NCI-H748 treated with DMSO at 0.1 percent for 48 hours (cell line): ENCODE results near the gene ETS2.

Source experiments
- DNase-seq: peaks from one replicate; lab custom pipeline; 2025; lab: John Stamatoyannopoulos, UW

Gene ETS2

DNA sequence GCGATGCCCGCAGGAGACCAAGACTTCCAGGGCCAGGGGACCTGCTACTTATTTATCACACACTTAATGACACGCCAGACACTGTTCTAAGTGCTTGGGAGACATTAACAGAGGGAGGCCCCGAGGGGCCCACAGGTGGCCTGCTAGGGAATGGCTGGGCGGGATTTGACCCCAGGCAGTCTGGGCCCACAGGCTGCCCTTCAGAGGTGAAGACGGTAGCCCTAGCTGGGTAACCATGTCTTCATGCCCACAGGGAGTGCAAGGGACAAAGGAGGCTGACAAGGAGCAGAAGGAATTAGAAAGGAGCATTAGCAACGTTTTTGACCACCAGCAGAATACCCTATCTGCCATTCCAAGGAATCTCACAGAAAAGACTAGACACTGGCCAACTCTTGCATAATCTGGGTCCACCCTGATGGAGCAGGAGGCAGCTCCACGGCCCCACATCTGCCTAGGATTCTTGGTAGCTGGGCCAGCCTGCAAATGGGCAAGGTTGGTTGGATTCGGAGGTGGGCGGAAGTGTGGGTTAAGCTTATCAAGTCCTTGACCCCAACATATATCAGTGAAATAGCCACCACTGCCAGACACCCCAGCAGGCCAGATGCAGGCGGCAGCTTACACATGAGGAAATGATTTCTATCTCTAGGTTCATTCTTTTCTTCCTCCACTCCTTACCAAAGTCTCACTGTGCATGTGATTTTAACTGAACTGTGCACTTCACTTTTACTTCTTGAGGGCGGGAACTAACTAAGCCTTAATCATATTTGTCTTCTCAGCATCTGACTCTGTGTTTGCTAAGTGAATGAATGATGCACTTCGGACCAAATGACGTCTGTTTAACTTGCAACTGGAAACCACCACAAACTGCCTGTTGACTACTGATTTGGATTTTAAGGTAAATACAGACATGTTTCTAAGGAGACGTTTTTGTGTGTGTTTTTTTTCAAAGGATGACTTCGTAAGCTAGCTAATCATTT, 3.4 kb upstream of the ETS2 start:
- no peak for DNase-seq

DNA sequence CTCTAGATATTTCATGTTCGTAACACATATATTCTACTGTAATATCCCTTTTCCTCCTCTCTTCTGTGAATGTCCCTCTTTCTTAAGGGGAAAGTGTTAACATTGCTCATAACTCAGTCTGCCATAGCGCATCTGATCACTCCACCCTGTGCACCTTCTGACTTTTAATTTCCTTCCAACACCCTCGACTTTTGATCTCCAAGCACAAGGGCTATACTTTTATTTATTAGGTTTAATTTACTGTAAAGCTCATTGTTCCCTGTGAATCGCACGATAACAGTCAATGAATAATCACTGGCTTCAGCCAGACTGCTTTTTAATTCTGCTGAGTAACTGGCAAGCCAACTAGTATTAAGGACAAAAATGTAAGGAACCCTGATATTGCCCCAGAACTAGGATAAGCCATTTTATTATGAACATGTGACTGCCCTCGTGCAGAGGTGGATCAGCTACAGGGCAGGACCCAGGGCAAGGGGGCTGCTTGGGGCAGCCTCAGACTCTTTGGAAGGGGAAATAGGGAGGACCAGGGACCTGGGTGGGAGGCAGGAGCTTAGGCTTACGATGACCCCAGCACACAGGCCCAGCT, 2.6 kb upstream of the ETS2 start:
- DNase-seq = no peak

DNA sequence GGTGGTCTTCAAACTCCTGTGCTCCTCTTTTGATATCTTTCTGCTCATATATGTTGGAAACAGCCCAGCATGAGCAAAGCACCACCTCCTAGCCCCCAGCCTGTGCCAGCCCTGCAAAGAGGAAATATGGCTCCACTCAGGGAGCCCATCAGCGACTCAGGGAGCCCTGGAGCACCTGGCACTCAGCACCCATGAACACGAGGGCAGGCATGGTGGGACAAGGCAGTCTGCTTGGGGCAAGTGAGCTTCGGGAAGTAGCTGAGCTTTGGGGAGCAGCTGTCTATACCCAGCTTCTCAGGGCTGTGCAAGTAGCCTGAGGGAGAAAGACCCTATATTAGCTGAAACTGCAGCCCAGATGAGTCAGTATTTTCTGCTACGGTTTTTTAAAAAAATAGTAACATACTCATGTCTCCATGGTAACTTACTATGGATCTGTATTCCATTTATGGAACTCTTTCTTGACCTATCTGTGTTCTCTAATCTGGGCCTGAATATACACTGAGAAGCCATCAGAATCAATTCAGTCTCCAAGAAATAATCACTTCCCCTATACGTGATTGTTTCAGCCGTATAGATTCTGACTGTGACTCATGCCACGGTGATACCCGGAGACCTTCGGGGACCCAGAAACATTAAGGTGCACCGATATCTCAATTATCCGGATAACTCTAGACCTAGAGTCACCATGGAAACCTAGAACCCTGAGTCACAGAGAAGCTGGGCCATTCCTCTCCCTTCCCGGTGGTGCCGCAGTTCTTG, 1.5 kb upstream of the ETS2 start:
- DNase-seq = no peak

DNA sequence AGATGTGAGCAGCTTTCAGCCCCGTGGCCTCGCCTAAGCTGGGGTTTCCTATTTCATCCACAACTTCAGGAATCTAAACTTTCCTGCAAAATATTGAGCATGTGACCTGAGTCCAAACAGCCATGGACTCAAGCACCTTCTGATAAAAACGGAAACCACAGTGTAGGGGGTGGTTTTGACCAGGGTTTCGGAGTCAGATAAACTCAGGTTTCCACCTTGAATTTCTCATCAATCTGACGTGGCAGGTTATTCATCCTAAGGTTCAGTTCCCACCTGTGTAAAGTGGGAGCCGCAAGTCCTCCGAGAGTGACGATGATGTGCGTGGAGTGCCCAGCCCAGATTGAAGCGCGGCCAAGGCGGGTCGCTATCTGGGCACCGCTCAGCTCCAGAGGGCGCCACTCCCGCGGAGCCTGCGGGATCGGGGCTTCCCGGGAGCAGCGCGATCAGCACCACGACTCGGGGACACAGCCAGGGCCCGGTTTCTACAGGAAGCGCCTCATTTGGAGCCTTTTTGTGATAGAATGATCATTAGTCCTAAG, 871 bp upstream of the ETS2 start:
- DNase-seq = peak; percentile 29

DNA sequence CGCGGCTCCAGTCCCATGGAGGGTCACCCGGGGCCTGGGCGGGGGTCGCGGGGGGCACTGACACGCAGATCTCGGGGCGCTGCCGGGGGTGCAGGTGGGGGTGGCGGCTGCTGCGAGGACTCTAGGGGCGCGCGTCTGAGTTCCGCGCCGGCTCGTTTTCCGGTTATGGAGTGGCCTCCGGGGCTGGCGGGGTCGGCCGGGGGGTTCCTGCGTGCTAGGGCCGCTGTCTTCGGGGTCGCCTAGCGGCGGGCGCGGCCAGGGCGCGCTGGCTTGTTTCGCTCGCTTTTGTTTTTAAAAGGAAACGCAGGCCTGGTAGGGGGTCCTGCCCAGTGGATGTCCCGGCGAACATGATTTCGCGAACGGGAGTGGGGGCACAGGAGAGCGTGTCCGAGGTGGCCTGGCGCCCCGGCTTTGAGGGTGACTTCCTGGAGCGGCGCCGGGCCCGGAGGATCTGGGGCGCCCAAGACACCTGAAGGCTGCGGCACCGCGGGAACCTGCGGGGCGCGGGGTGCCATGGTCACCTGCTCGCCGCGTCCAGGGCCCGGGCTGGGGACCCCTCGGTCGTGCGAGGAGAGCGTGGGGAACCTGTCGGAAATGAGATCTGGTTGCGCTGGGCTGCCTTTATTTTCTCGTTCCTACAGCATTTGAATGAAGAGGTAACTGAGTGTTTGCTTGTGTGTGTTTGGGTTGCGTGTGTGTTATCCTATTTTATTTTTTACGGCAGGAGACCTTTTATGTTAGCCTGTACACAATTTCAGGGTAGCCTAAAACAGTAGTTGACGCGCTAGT, 618 bp downstream of the ETS2 start:
- no peak for DNase-seq

DNA sequence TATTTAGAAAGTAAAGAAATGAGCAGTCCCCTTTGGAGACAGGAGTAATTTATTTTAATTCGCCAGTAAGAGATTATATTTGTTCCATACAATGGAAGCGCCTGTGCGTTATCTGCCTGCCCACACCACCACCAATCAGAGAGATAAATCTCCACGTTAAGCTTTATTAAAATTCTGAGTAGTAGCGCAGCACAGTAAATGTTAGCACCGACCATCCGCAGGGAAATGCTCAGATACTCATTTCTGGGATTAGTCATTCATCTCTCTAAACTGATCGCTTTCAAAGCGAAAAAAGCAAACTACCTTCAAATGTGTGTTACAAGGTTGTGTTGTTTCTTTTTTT, 1.2 kb downstream of the ETS2 start:
- DNase-seq = no peak

DNA sequence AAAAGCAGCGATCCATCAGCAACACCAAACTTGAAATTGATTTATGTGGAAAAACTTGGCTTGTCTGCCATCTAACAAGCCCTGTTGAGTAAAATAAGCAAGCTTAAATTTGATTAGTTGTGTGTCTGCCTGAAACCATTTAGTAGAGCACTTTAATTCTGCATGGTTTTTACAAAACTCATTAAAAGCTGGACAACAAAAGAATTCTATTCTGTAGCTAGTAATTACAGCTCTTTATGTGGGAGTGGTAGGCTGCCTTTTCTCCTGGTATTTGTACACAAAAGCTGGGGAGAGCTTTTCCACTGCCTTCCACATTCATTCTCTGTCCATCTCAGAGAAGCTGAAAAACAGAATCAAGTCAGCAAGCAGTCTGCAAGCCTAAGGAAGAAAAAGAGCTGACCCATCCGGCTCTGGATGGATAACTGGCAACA, 1.7 kb downstream of the ETS2 start:
- DNase-seq = peak; percentile 86

DNA sequence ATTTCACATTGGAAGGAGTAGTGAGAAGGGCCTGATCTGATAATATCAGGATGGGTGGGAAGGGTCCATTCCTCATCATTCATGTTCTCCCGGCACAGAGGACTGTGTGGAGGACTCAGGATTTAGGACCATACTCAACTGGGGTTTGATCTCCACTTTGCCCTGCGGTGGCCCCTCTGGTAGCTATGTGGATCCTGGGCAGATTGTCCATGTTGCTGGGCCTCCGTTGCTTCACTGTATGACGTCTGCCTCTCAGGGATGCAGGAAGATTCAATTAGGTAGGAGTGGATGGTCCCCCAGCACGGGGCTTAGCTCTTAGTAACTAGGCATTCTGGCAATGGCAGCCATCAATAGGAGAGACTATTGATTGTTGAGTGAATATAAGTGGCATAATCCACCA, 2.3 kb downstream of the ETS2 start:
- DNase-seq = peak; percentile 45

DNA sequence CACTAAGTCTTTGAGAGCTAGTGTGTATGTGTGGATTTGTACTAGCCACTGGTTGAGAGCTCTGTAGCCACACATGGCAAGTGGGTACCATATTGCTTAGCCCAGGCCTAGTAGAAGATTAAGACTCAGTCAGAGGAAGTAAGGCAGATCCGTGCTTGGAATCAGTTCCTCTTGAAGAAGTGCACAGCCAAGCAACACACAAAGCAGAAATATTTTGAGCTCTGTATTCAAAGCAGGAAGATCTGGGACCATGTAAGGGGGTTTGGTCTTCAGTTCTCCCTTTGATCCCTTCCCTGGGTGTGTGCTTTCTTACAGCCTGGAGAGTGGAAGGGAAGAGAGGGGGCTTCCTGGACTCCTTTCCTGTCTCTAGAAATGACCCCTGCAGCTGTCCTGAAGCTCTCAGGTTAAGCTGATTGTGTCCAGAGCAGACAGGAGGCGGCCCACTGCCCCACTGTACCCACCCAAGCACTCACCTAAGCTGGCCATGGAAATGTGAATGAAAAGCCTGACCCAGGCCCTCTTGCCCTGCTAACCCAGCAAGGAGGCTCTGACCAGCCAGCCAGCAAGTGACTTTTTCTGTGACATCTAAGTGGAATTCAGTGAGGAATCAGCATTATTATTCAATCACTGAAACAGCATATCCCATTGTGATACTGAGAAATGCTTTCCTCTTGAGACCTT, 3.6 kb downstream of the ETS2 start:
- no peak for DNase-seq

DNA sequence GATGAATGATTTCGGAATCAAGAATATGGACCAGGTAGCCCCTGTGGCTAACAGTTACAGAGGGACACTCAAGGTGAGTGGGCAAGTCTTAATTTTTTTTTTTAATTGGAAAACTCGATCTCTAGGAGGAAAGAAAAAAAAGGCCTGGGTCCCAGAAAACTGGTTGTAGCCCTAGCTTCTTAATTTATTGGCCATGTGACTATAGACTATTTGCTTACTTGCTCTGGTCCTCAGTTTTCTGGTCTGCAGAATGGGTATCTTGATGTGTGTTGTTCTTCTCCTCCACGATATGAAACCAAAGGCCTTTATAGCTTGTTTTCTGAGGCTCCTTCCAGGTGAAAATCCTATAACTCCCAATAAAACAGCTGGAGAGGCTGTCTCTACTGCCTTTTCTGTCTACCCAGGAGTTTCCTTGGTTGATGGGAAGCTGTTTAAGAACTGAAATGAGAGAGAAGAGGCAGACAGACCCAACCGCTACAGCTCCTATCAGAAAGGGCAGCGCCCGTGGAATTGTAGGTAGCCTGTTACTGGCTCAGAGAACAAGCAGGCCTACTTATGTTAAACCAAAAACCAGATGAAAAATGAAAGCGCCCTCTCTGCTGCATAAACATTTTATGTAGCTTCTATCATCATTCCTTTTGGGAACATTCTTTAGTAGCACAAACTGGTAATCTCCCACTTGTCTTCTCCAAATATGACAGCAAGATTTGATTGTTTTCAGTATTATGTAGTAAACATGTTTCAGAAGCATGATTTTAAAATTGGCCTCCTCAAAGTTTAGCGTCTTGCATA, 4.5 kb downstream of the ETS2 start:
- no peak for DNase-seq

DNA sequence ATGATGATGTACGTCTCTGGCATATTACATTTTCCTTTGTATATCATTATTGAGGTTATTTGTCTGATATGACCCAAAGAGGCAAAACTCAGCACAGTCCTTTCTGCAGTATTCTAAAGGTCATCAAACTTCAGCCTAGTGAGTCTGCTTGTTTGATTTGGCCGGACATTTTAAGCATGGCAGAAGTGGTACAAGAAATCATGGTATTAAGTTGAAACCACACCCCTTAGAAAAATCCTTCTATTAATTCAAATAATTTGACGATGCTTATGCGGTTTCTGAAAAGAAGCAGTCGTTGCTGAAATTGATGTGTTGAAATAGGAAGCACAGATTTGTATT, 5.1 kb downstream of the ETS2 start:
- DNase-seq = no peak

DNA sequence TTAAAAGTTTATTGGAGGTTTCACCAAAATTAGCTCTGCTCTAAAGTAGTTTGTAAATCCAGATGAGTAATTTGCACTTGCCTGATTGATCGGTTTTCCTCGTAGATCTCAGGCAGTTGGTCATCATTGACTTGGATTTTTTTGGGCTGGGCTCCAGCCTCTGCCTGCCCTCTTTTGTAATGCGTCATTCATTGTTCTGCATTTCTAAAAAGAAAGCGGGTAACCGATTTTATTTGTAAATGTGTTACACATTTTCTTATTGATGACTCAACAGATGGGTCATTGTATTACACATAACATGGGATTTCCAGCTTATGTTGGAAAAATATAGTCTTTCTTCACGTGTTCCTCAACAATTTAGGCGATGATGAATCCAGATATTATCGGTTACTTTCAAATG, 5.5 kb downstream of the ETS2 start:
- no peak for DNase-seq

DNA sequence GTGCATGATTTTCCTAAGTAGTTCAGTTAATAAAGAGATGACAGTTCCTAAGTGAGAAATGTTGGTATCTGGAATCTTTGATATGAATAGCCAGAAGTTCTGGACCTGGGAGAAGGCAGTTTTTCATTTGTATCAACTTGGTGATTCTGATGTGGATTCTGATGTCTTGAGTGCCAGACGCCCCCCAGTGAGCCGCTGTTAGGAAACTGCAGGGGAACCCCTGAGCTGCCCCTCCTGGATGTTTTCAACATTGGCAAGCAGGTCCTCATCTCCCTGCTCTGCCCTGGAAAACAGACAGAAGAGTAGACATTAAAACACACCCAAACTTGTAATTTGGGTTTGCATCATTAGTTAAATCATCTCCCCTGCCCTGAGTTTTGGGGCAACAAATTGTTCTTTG, 7.4 kb downstream of the ETS2 start:
- DNase-seq = no peak

DNA sequence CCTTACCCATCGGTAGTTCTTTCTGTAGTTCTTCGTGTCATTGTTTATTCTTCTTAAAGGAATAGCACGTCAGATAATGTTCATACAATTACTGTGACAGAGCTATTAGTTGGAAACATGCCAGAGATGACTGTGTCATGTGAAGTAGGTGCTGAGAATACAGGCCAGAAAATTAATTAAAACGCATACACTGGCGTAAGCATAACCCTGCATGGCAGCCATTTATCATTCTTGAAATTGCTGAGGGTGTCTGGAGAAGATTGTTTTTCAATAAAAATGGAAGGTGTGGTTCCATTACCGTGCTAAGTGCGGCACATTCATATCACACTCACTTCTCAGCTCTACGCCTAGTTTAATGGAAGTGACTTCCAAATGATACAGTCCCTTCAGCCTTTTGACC, 7.8 kb downstream of the ETS2 start:
- no peak for DNase-seq

DNA sequence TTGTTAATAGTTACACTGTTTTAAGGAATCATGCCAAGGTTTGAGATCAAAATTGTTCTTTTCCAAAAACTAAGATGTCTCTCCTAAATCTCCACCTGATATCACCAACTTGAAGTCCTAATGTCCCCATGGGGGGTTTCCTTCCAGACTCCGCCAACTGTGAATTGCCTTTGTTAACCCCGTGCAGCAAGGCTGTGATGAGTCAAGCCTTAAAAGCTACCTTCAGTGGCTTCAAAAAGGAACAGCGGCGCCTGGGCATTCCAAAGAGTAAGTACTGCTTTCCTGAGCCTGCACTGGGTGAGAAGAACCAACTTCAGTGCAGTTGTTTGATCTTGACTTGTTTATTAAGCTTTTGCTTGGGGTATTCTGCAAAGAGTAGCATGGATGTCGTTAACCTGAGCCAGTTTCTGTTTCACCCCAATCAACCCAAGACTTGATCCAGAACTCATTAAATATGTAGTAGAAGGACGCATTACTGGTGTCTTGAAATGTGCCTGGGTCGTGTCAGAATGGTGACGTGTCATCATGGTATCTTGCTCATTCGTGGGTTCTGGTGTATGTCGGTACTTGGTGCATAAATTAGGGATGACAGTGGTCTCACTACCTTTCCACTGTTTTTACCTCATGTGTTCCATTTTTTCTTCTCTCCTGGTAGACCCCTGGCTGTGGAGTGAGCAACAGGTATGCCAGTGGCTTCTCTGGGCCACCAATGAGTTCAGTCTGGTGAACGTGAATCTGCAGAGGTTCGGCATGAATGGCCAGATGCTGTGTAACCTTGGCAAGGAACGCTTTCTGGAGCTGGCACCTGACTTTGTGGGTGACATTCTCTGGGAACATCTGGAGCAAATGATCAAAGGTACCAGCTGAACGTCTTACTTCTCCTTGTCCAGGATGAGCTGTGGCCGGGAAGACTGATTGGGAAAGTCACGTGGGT, 8.7 kb downstream of the ETS2 start:
- DNase-seq = no peak

DNA sequence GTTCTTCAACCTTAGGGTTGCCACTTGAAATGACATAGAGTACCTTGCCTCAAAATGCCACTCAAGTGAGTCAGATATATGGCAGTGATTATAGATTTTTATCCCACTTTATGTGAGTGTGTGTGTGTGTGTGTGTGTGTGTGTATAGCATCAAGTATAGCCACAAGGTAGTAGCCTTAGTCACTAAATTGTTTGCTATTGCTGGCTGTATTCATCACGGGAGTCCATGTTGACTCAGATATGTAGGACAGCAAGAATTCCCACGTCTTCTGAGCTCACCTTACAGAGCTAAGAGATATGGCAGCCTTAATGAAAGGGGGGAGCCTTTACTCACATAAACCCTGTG, 9.3 kb downstream of the ETS2 start:
- no peak for DNase-seq

DNA sequence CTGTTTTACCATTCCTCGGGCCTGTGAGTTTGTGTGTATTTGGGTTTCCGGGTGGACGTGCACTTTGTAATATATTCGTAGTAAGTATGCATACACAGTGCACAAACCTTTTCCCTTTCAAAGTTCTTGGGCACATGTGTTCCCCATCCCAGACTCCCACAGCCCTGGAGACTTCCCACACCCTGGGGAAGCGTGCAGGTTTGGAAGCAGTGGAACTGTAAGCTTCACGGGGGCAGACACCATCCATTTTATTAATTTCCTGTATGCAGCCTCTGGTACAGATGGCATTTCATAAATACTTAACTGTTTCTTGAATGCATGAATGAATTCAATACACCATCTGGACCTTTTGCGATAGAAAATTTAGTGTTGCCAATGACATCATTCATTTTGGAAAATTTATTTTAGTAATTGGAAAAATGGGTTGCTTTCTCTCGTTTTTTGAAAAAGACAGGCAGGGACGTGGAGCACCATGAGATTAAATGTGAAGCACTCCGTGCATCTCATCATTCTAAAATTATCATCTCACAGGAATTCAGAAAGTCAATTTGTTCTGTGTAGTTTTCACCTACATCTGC, 10.8 kb downstream of the ETS2 start:
- no peak for DNase-seq

DNA sequence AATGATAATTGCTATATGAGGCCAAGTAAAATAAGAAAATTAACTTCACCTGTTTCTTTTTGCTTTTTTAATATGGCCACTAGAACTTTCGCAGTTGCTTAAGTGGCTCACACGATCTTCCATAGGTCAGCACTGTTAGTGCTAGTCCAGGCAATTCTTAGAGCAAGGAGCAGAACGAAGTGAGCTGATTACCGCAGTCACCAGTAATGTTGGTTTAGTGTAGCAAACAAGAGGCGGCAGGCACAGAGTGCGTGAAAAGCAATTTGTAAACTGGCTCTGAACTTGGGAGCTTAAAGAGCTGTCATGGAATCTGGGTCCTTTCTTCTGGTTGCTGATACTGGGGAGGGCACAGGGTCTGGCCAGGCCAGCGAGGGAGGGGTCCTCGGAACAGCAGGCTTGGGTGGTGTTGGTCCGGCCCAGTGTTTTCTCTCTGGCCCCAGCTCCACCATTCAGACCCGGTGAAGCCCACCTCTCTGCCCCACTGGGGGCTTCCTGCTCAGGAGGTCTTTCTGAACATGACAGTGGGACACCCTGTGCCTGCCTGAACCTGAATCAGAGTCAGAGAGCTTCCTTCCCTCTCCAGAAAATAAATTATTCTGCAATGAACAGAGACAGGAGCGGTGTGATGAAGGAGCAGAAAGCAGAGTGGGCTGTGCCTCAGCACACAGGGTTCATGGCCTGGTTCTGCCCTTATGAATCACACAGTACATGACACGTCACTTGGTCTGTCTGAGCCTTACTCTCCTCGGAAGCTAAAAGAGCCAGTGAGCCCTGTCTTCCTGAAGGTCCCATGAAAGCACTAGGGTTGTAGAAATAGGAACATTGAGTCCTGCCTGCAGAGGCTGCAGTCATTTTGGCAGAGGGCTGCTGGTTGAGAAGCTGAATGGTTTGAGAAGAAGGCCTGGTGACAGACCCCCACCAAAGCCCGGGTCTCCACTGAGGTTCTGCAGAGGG, 11.9 kb downstream of the ETS2 start:
- DNase-seq = no peak
